Measurements from ENCODE around the gene FOXD1.

FOXD1 gene

DNA sequence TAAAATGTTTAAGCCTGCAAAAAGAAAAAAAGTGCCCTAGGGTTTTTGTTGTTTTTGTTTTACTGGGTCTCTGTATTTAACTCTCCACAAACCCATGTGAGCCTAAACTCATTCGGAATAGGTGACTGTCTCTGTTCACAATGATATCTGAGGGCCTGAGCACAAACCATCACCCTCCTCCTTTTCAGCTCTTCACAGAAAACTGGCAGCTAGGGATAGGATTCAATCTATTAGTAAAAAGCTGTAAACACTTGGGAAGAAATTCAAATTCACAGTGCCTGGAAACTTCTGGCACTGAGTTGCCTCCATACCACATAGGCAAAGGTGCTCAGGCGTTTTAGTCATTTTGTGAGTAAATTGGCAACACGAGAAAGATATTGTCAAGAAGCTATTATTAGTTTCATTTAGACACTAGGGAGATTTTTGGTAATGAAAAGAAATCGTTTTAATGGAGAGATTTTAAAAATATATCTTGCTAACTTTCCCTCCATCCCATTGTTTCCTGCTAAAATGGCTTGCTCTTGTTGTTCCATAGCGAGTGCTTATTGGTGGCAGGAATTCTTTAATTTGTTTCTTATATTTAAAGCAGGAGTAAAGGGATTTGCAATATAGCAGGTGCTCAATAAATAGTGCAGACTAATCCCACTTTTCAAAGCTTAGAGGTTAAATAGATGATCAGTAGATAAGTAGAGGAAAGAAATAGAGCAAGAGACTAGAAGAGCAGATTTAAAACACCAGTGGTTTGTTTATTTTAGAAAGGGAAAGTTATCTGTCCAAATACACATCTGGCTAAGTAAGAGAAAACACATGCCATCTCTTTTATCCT, 9.7 kb downstream of the FOXD1 start:
- no peak for DNase-seq

DNA sequence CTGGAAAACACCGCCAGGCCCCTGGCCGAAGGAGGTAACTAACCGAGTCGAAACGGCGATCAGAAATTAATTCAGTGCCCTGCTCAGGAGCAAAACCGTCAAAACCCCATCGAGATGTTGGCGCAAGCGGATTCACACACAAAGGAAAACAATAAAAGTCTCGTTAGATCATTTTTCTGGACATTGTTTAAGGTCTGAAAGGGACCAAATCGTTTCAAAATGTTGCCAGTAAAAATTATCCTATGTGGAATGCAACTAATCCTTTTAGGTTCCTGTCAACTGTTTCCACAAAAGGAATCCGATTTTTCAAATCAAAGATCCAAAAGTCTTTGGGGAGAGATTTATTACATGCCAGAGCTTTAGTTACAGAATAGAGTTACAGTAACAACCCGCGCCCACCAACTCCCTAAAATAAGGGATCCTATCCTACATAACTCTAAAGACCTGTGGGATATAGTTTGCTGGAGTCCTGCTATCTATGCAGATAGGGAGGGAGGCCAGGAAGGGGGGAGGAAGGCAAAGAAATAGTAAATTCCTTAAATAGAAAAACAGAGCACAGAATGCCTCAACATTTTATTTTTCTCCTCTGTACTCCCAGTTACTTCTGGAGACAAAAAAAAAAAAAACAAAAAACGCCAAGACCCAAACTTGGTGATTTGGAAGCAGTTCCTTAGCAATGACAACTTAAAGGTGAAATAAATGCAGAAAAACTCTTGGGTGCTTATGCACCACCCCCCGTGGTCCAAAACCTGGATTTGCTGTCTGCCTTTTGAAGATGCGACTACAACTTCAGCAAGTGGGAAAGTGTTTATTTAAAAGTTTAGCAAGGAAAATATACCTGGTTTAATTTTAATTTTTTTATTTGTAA, 10.6 kb downstream of the FOXD1 start:
- no peak for DNase-seq

DNA sequence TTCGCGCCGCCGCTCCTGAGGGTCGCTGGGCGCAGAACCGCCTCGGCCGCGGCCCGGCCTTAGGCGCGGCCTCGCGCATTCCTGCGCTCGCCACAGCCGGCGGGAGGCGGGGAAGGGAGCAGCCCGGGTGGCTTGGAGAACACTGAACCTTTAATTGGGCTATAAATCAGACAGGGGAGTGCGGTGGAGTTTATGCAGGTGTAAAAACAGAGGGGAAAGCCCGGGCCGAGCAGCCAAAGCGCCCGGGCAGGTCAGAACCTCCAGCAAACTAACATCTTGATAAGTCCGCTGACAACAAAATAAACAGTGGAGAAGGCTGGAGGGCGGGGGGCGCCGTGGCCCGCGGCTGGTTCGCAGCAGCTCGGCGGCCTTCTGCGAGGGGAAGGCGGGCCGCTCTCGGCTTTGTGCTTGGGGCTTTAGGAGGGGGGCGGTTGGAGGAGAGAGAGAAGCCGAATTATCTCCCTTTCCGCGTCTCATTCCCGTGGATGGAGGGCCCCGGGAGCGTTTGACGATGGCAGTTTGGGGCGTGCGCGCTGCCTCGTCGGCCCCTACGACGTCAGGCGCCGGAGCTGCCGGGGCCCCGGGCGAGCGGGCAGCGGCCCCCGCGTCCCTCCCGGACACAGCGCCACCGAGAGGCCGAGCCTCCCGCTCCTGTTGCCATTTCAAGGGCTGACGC, 11.3 kb downstream of the FOXD1 start:
- peak; percentile 69 for DNase-seq

DNA sequence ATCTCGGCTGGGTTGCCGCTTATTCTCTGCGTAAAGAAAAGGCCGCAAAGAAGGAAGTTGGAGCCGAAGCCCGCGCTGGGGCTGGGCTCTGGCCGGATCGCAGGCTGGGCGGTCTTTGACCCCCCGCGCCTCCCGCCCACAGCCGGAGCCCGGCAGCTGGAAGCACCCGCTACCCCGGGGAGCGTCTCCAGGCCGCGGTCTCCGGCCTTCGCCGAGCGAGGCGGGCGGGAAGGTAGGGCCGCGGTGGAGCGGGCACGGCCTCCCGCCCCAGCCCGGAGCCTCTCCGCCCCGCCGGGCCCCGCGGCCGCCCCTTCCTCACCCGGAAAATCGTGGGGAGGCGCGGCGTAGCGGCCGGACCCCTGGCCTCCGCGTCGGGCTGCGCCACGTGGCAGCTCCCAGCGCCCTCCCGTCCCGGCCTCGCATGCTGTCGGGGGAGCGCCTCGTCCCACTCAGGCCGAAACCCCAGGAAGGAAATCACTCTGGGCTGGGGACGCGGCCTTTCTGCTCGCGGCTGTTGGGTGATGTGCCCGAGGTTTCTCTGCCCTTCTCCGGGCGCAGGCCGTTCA, 12.0 kb downstream of the FOXD1 start:
- DNase-seq = no peak

DNA sequence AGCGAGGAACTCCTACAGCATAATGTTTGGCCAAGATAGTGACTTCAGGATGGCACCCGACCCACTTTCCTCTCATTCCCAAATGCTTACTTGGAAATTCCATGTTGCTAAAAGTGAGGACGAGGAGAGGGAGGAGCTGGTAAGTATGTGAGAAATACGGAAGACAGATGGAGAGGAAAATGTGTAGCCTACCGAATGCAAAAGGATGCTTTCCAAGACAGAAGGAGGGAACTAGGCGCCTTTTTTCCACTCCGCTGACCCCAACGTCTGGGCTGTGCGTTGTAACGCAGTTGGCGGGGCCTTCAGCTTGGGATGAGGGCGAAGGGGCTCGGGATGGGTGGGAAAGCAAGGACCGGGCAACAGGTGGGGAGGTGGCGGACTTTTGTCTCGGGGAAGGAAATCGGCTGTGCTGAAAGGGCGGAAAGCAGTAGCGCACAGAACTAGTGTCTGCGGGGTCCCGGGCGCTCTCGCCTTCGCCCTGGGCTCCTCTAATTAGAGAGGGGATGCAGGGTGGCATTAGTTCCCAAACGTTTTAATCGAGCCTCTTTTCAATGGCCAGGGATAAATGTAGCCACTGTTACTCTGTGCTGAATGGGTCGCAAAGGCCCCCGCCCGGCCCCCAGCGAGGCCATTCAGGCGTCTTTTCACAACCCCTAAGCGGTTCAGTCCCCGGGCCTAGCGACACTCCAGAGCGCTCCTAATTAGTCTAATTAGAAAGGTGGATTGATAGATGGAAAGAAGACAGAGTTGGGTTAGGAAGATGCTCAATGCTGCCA, 12.6 kb downstream of the FOXD1 start:
- DNase-seq = no peak

DNA sequence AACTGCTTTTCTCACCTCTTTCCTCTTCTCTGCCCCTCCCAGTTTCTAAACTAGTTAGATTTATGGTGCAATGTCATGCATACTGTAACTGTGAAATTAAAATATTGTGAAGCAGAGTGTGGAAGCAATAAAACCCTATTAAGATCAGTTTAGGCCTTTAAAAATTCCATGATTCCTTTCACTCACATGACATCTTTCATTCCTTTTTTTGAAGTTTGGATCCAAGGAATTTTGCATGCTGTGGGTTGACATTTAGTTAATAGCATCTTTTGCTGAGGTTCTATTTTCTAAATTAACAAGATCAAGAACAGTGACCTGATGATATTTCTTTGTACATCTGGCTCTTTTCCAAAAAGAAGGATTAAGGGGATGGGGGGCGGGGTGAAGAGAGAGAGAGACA, 13.7 kb downstream of the FOXD1 start:
- no peak for DNase-seq

DNA sequence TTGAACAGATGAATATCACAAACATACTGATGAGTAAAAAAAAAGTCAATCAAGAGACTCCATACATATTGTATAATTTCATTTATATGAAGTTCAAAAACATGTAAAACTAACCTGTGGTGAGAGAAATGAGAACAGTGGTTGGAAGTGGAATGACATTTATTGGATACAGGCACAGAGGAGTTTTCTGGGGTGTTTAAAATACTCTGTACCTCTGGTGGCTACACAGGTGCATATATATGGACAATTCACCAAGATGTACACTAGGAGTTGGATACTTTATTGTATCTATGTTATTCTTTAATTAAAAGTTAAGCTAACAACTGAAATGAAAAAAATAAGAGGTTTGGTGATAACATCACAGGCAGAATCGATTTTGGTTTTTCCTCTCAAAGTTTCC, 14.1 kb downstream of the FOXD1 start:
- no peak for DNase-seq

DNA sequence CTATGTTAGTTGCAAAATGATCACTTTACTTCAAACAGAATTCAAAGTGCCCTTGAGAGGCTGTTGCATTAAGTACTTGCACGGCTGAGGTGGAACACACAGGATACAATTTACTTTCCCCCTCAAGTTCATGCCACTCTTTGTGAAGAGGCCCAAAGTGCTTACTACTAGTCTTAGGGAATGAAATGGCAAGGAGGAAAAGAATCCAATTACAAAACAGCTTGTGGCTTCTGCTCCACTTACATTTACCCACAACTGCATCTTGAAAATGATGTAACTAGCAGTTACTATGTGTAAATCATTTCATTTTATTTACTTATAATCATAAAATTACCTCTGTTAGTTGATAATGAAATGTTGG, 14.6 kb downstream of the FOXD1 start:
- no peak for DNase-seq

DNA sequence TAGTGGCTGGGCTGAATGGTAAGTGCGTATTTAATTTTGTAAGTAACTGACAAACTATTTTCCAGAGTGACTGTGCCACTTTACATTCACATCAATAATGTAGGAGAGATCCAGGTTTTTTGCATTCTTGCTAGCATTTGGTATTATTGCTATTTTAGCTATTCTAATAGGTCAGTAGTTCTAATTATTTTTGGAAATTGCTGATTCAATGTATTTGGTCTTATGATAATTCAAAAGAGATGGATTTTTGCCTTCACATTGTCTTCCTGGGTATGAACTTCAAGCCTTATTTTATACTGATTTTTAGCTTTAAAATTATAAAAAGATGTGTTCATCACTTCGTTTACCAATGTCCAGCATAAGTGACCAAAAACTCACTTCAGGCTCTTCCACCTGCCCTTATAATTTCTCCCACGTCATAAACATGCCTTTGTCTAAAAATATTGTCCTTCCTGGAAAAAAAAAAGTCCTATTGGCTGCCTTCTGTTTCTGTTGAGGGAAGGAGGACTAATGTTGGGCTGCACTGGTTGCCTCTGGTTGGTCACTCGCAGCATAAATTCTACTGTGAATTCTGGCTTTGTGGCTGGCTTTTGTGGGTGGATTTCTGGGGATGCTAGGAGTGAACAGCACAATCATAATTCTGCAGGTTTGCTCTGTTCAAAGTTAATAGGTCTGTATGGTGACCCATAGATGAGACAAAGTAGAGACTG, 15.2 kb downstream of the FOXD1 start:
- DNase-seq = no peak

DNA sequence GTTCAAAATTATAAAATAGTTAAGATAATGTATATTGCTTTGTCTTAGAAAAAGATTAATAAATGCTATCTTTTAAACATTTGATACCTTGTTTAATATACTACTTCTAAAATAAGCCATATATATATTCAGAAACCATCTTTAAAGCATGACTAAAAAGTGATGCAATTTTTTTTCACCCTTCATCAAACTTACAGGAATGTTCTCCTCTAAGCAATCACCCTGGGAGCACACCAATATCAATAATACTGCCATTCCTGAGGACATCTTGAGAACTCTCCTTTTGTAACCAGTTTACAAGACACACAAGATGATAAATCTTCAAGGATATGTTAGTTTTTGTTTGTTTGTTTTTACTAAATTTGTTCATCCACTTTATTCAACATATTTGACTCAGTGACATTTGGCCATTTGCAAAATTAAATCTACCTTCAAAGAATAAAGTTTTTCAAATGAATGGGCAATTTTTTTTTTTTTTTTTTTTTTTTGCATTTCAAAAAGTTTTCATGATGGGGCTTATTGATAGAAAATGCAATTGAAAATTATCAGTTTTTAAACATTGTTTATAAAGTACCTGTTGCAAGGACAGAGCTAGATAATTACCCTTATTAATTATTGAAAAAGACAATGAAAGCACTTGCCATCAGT, 17.2 kb downstream of the FOXD1 start:
- DNase-seq = no peak

DNA sequence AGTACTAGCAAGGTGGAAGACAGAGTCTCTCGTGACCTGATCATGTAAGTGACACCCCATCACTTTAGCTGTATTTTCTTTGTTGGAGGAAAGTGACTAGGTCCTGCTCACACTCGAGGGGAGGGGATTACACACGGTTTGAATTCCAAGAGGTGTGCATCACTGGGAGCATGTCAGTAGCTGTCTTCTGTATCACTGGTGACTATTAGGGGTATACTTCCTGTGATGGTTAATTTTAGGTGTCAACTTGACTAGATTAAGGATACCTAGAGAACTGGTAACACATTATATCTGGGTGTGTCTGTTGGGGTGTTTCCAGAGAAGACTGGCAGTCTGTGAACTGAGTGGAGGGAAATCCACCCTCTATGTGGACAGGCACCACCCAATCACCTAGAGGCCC, 22.5 kb downstream of the FOXD1 start:
- no peak for DNase-seq

DNA sequence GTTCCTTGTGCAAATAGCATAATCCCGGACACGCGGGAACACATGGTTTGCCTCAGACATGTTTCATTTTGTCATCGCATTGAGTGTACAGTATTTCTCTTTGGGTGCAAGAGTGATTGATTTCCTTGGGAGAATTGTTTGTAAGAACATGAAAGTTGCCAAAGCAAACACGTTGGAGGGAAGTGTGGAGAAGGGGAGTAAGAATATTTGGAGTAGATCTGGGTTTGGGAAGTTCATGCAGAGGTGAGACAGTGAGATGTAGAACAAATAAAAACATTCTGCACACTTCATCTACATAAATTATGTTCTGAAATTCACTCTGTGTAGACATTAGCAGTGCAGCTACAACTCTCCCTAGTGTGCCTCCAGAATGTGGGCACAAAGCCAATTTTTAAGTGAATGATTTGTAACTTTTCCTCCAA, 24.0 kb downstream of the FOXD1 start:
- DNase-seq = no peak

DNA sequence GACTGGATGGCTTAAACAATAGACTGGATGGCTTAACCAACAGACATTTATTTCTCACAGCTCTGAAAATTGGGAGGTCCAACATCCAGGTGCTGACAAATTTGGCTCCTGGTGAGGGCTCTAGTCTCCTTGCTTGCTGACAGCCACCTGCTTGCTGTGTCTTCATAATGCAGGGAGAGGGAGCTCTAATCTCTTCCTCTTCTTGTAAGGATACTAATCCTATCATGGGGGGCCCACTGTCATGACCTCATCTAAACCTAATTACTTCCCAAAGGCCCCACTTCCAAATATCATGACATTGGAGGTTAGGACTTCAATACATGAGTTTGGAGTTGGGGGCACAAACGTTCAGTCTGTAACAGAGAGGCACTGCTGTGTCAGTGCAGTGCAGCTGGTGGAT, 26.4 kb downstream of the FOXD1 start:
- no peak for DNase-seq

DNA sequence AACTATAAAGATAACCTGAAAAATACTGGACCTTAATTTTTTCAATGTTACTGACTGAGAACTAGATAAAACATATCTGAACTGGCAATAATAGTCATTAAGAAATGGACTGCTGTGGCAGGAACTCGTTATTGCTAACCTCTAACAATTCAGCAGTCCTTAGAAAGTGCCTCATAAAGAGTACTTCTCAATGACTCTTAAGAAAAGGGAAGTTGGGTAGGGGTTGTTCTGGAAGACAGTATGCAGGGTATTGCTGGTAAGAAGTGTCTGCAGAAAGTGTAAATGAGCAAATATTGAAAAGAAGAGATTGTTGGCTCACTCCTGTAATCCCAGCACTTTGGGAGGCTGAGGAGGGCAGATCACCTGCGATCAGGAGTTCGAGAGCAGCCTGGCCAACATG, 27.9 kb downstream of the FOXD1 start:
- no peak for DNase-seq

DNA sequence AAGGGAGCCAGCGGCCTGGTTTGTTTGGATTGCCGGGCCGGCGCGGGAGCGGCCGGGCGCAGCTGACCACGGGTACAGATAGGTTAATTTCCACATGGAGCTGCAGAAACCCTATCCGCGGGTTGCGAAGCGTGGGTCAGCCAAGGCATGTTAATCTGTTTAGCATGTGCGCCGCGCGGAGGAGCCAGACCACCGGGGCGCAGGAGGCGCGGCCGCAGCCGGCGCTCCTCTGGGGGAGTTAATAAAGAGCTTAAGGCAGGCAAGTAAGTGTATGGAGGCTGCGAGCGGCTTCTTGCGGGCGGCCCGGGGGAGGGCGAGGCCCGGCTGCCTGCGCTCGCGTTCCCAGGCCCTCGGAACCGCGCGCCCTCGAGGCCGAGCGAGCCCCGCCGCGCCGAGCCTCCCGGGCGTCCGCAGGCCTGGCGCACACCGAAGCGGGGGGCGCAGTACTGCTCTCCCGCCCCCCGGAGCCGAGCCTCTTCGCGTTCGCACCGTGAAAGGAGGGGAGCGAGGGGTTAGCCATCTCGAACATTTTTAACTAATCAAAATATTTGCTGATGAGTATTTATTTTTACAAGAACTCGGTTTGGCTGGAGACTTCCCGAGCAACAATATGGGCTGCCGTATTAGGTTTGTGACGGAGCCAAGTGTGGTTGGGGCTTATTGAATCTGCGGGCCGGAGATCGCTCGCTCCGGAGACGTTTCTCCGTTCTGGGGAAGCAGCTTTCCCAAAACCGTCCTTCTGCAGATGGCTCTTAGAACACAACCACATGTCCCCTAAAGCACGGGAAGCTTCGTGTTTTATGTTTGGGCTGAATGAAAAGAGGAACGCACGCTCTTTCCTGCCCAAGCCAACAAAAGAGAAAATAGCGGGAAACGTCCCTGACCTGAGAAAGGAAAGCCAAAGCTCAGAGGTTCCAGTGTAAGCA, 28.8 kb downstream of the FOXD1 start:
- DNase-seq = peak; percentile 49

DNA sequence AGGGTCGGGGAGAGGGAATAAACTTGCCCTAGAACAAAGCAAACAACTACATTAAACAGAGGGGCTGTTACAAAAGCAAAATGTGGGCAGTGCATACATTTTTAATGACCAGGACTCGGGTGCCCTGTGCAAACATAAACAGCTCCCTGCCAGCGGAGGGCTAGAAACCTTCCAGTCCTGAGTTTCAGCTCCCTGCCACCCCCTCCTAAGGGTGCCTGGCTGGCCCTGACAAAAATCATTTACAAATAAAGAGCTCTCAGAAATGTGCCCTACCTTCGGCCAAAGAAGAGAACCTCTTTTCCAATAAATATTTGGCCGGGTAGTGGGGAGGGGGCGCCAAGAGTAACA, 29.5 kb downstream of the FOXD1 start:
- peak; percentile 49 for DNase-seq

DNA sequence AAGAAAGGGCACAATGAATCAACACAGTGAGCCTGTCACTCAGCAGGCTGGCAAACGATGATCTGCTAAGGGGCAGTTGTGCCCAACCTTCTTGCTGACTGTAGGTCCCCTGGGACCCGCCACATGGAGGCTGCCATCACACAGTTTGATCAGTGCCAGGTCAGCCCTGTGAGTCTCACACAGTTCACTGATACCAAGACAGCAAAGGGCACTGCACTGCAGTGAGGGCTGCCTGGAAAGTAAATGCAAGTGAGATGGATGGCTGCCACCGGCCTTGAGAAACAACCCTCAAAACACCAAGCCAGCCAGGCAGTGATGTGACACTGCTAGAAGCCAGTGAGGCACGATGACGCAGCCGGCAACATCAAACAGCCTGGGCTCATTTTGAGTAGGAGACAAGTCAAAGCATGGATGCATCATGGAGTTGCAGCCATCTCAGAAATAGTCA, 30.3 kb downstream of the FOXD1 start:
- peak; percentile 34 for DNase-seq

DNA sequence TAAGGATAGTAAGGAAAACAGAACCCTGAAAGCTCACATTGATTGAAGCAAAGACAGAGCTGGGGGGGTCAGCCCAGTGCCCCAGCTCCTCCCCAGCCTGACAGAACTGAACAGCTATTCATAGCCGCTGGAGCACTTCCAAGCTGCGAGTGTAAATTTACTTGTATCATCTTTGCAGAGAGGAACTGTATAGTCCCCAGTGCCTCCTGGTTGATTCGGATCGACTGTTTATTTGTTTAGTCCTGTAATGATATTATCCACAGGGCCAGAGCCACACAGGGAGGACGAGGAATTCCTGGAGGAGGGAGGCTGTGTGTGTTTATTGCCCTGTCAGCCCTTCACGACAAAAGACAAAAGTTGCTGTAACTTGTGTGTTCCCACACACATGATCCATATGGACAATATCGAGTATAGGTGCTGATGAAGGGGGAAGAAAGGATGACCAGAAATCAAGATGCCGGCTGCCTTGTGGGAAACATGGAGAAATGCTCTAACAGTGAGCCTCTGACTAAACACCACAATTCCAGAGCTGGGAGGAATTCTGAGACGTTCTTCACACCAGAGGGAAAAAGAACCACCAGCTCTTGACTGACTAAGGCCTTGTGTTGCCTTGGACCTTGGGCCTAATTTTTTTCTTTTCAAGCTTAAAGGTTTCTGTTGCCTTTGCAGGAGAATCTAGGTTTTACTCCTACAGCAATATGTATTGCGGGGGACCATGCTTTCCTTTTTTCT, 31.1 kb downstream of the FOXD1 start:
- peak; percentile 32 for DNase-seq

DNA sequence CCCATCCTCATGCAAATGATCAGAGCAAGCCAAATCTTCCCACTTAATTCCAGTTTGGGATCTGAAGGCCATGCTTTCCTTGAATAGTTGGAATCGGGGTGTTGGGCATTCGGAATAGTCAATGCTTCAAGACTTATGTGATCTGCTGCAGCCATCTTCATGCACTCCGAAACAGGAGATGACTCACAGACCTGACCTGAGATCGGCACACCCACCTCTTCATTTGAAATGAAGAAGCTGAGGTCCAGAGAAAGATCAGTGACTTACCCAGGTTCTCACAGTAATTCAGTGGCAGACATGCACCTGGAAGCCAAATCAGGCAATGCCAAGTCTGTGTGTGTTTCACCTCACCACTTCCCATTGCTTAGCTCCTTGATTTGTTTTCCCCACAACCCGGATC, 33.0 kb downstream of the FOXD1 start:
- no peak for DNase-seq

DNA sequence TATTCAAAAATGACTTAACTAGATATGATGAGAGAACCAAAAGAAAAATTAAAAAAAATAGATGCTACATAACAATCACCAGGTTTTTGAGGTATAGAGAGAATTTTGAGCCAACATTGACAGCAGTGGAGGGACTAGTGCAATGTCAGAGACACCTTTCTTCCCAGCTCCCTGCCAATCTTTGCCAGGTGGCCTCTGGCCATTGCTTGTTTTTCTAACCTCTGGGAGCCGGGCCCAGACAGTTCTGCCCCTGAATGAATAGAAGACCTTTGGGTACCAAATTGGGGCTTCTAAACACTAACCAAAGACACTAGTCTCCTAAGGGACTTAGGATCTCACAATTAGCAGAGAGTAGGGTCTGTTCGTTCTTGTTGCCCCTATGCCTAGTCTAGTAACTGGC, 33.4 kb downstream of the FOXD1 start:
- DNase-seq = no peak
